ENCODE results near the gene ANP32E. TPM values are rescaled to one million over a fixed set of nuclear protein-coding genes. Genes with fewer than 3 reads are reported as not detected.

ANP32E gene
- total RNA-seq (2016; rRNA removed; fragmentation: Illumina TruSeq; extraction: Trizol) (53.0 and 88.5 TPM in 2 replicates), polyA plus RNA-seq (2011; rRNA removed) (6.9 and 10.3 TPM in 2 replicates), polyA minus RNA-seq (2011; rRNA and poly(A)+ RNA removed; ENCODE audit: low replicate concordance) (10.8 and 35.5 TPM in 2 replicates), Bru-seq, nascent RNA (percentile 69 among the genes with signal in this experiment), BruChase-seq, experiment 1, labeled RNA remaining after a 6-hour chase (percentile 89 among the genes with signal in this experiment), BruChase-seq, experiment 2, labeled RNA remaining after a 2-hour chase (percentile 82 among the genes with signal in this experiment)
- total RNA-seq (2016; cell fraction: cytosol; rRNA removed; fragmentation: Illumina TruSeq; extraction: Trizol; ENCODE audit: low read depth), result 3.4 and 3.8 TPM in 2 replicates
- 53.3 and 87.6 TPM in 2 replicates for total RNA-seq (2016; cell fraction: insoluble cytoplasmic fraction; rRNA removed; fragmentation: Illumina TruSeq; extraction: Trizol)
- total RNA-seq (2016; cell fraction: membrane; rRNA removed; fragmentation: Illumina TruSeq; extraction: Trizol), result 13.6 and 13.8 TPM in 2 replicates
- 23.8 and 24.4 TPM in 2 replicates for total RNA-seq (2016; cell fraction: nucleus; rRNA removed; fragmentation: Illumina TruSeq; extraction: Trizol)
- polyA plus RNA-seq (2011; cell fraction: cytosol; rRNA removed), result 3.2 and 4.9 TPM in 2 replicates
- polyA plus RNA-seq (2011; cell fraction: nucleus; rRNA removed), result 1.3 and 2.4 TPM in 2 replicates
- polyA plus RNA-seq (2012), result 24.0 and 36.0 TPM in 2 replicates
- 2.5 and 2.8 TPM in 2 replicates for polyA plus RNA-seq (2016; cell fraction: cytosol; fragmentation: Illumina TruSeq; extraction: Trizol; ENCODE audit: low read depth)
- 111 and 123 TPM in 2 replicates for polyA plus RNA-seq (2016; cell fraction: insoluble cytoplasmic fraction; fragmentation: Illumina TruSeq; extraction: Trizol; ENCODE audit: low read depth)
- 10.9 and 11.3 TPM in 2 replicates for polyA plus RNA-seq (2016; cell fraction: membrane; fragmentation: Illumina TruSeq; extraction: Trizol; ENCODE audit: low read depth)
- polyA plus RNA-seq (2016; cell fraction: nucleus; fragmentation: Illumina TruSeq; extraction: Trizol; ENCODE audit: insufficient read depth, low read depth), result 46.5 and 46.7 TPM in 2 replicates
- polyA minus RNA-seq (2011; cell fraction: cytosol; rRNA and poly(A)+ RNA removed), result 9.0 and 10.3 TPM in 2 replicates
- polyA minus RNA-seq (2011; cell fraction: nucleus; rRNA and poly(A)+ RNA removed), result 5.6 and 8.9 TPM in 2 replicates
- long read RNA-seq, experiment 1, transcript ANP32E-208 (7 exons, 3,451 nt), result major isoform, 13 of 100 reads
- long read RNA-seq, experiment 1, partial matches to known transcripts, result 24 of 100 reads
- long read RNA-seq, experiment 1, other reads (novel, unspliced or antisense), result 63 of 100 reads
- long read RNA-seq, experiment 2, partial matches to known transcripts, result 3 of 33 reads
- long read RNA-seq, experiment 2, other reads (novel, unspliced or antisense), result 28 of 33 reads

- ChIA-PET POLR2A (interaction anchor here (1.0 kb wide), 1 partner anchor 44 kb away, joined by 3 read pairs; no protein-coding TSS in a partner anchor), CTCF (ENCODE audit: low intra/inter-chr PET ratio, low total read pairs) (no interaction called here)
- peak; percentile 94 for ATAC-seq
- peak; percentile 68; the same call in 1 of the 2 replicates for TF ChIP-seq ZBTB38 (CRISPR knock-in tag; IDR thresholded peaks at IDR 0.05)
- TF ChIP-seq ZSCAN21 (CRISPR knock-in tag; IDR thresholded peaks at IDR 0.05; ENCODE audit: borderline replicate concordance), result peak; percentile 69; the same call in 1 of the 2 replicates
- TF ChIP-seq, protein P1, sequence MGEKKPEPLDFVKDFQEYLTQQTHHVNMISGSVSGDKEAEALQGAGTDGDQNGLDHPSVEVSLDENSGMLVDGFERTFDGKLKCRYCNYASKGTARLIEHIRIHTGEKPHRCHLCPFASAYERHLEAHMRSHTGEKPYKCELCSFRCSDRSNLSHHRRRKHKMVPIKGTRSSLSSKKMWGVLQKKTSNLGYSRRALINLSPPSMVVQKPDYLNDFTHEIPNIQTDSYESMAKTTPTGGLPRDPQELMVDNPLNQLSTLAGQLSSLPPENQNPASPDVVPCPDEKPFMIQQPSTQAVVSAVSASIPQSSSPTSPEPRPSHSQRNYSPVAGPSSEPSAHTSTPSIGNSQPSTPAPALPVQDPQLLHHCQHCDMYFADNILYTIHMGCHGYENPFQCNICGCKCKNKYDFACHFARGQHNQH (CRISPR knock-in tag; IDR thresholded peaks at IDR 0.05), result peak; percentile 47; the same call in 1 of the 2 replicates
- TF ChIP-seq E2F1 (CRISPR knock-in tag; IDR thresholded peaks at IDR 0.05), result peak; percentile 97
- peak; percentile 31; the same call in 1 of the 2 replicates for TF ChIP-seq RXRA (CRISPR knock-in tag; IDR thresholded peaks at IDR 0.05)
- peak; percentile 94 for TF ChIP-seq CREB1 (IDR thresholded peaks at IDR 0.05)
- peak; percentile 98 for TF ChIP-seq CREB1 (CRISPR knock-in tag; IDR thresholded peaks at IDR 0.05)
- TF ChIP-seq, protein P2, sequence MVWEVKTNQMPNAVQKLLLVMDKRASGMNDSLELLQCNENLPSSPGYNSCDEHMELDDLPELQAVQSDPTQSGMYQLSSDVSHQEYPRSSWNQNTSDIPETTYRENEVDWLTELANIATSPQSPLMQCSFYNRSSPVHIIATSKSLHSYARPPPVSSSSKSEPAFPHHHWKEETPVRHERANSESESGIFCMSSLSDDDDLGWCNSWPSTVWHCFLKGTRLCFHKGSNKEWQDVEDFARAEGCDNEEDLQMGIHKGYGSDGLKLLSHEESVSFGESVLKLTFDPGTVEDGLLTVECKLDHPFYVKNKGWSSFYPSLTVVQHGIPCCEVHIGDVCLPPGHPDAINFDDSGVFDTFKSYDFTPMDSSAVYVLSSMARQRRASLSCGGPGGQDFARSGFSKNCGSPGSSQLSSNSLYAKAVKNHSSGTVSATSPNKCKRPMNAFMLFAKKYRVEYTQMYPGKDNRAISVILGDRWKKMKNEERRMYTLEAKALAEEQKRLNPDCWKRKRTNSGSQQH (CRISPR knock-in tag; IDR thresholded peaks at IDR 0.05; ENCODE audit: low read depth), result peak; percentile 46; the same call in 1 of the 2 replicates
- peak; percentile 76 for TF ChIP-seq KDM2A (CRISPR knock-in tag; IDR thresholded peaks at IDR 0.05; ENCODE audit: borderline replicate concordance, low read depth)
- peak; percentile 75; the same call in 1 of the 2 replicates for TF ChIP-seq MYC (CRISPR knock-in tag; IDR thresholded peaks at IDR 0.05; ENCODE audit: borderline replicate concordance)
- TF ChIP-seq ZNF101 (CRISPR knock-in tag; IDR thresholded peaks at IDR 0.05; ENCODE audit: borderline replicate concordance, low read depth), result no peak
- TF ChIP-seq, protein P3, sequence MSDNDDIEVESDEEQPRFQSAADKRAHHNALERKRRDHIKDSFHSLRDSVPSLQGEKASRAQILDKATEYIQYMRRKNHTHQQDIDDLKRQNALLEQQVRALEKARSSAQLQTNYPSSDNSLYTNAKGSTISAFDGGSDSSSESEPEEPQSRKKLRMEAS (IDR thresholded peaks at IDR 0.05), result peak; percentile 62
- TF ChIP-seq U2AF2 (IDR thresholded peaks at IDR 0.05; ENCODE audit: low read depth, low read length), result no peak
- peak; percentile 99 for TF ChIP-seq BRD4 (CRISPR knock-in tag; IDR thresholded peaks at IDR 0.05)
Observed at GRCh38 chr1:150235852-150236613, at the start of gene ANP32E. Gene ANP32E, minus strand, starts transcription at chr1:150236112. Its CDS starts 326 bp downstream, at chr1:150235786.

More at GRCh38 chr1:150235852-150236613, at the start of gene ANP32E:
- in situ Hi-C loops (cut with HindIII; ENCODE audit: extremely low pct_ligation_motif_present, low pct_unique_long_range_greater_than_20kb), result no loop called here
- H4K20me1 ChIP-seq (ENCODE audit: insufficient read depth, low read length), result no peaks in the 10 kb centered on the region
- BruUV-seq (replicated peaks), result no TSS peak
- H3K27me3 ChIP-seq (ENCODE audit: control insufficient read depth in 1 of 2, insufficient read depth in 2 of 2, low read length in 2 of 2), result no peaks in the 10 kb centered on the region; a peak in 2 of 5 replicates
- intact Hi-C loops (cut with micrococcal nuclease; ENCODE audit: unreplicated experiment), result no loop called here
- no peaks in the 10 kb centered on the region for H3K9me3 ChIP-seq (ENCODE audit: low read length)
- under 1% methylated on average over 33 of the region's 33 CpGs for WGBS (ENCODE audit: low lambda C conversion rate)
- peak within 1 kb of the TSS; percentile 90 for H3K9ac ChIP-seq (ENCODE audit: insufficient read depth, low read depth, low read length)
- FAIRE-seq (peak; percentile 99), DNase-seq (ENCODE audit: low spot score) (peak; percentile 99)
- H3K36me3 ChIP-seq (replicated peaks in 1 of 2; ENCODE audit: control insufficient read depth in 1 of 2, insufficient read depth in 2 of 2, low read length in 2 of 2), result 0 out of 5 replicates have a peak, but pooled peaks cover 0 to 1% of the 10 kb centered on the region in 2 experiments
- peaks cover 41% of the 10 kb centered on the region for H3K79me2 ChIP-seq (ENCODE audit: insufficient read depth, low read length)
- H3K4me3 ChIP-seq (replicated peaks in 1 of 3; ENCODE audit: insufficient read depth in 1 of 3, low read depth in 2 of 3, low read length in 3 of 3), result peak within 1 kb of the TSS; percentile 83 to 93 (median 84)
- H3K27ac ChIP-seq (ENCODE audit: extremely low read length, insufficient read depth, low read length), result peak within 1 kb of the TSS; percentile 88
- peak within 1 kb of the TSS; percentile 69 for H2AFZ ChIP-seq (ENCODE audit: low read length)
- H3K4me2 ChIP-seq (ENCODE audit: low read depth, low read length), result peak within 1 kb of the TSS; percentile 93
- H3K4me1 ChIP-seq (ENCODE audit: insufficient read depth, low read length), result peaks cover 31% of the 10 kb centered on the region
